NCI-H82 (cell line): ENCODE data around the gene CNST.
"Not testable (repeated sequence)": the region's sequence is repeated elsewhere in the genome, so short reads cannot be mapped to it uniquely, and the experiment has no call there.

Experiments used
- DNase-seq: peaks from one replicate; lab custom pipeline; 2025; lab: John Stamatoyannopoulos, UW

The CNST gene

DNA sequence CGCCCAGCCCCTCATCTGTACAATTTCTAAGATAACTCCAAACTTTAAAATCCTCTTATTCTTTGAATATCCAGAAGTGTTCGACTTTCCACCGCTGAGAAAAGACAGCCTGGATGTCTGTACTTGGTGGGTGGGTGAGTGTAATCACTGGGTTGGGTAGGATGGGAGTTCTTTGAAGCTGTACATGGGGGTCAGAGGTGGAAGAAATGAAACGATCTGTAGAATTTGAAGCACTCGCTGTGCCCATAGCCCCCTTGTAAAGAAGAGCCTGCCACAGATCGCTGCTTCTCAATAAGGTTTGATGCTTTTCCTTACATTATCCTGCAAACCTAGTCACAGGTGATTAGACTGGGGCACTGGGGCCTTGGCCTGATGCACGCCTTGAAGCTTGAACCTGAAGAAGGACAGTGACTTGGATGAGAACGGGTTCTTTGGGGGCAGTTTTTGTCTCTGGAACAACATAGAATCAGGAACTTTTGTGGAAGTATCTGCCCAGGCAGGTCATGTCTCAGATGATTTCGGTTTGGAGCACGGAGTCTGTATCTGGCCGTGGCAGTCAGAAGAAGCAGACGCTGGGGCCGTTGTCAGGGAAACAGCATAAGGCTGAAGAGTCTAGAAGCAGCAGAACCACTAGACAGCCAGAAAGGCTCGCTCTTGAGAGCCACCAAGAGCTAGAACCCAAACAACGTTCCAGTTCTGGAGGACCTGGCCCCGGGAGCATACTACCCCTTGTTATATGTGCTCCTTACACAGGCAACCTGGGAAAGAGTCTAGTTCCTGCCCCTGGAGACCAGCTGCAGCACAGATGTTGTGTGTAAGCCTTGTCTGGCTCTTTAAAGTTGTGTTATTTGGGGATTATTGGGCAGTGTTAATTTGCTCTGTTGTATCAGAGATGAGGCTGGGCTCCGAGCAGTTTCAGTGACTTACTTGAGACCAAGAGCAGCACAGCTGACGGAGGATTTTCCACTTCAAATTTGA lies 112.8 kb downstream of the CNST start:
- DNase-seq: peak; percentile 31

DNA sequence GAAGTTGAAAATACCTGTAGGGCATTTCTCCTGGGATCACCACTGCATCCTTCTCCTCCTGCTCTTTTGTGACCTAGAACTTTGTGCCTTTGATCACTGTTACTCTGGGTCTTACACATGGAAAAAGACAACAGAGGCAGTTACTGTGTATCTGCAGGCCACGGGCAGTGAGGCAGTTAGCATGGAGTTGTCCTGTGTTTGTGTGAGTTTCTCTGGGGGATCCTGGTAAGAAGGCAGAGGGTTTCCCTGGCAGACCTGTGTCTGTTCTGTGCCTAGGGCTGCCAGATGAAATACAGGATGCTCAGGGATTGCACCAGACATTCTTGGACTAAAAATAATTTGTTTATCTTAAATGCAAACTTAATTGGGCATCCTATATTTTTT lies 113.5 kb downstream of the CNST start:
- DNase-seq: no peak

DNA sequence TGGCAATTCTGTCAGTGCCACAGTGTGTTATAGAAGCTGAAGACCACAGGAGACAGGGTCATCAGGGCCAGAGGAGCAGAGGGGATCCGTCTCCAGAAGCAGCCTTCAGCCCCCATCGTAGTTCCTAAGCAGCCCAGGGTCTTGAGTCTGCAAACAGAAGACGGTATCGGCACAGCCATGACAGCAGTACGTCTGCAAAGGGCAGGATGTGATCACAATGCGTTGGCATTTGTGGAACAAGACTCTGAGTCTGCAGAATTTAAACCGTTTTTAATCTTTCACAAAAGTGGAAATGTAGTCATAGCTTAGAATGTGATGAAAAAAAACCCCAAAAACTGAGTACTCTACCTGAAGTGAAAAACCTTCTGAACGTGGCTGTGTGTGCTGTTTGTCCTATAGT lies 113.9 kb downstream of the CNST start:
- DNase-seq: peak; percentile 32

DNA sequence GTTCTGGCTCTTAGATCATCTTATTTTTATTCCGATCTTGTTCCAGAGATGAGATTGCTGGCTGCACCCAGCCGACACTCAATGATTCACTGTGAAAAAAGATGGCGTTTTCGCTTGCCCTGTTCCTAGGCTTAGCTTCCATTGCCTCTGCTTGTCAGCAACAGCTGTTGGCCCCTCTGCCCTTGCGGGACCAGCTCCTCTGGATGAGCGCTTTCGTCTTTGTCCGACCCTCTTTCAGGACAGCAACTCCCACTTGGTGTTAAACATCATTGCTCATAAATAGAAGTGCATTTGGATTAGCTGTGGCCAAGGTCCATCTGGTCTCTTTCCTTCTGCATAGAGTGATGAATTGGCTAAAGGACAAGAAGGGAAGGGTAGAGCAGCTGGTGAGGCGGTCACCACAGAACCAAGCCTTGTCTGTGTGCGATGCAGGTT lies 114.5 kb downstream of the CNST start:
- DNase-seq: peak; percentile 93

DNA sequence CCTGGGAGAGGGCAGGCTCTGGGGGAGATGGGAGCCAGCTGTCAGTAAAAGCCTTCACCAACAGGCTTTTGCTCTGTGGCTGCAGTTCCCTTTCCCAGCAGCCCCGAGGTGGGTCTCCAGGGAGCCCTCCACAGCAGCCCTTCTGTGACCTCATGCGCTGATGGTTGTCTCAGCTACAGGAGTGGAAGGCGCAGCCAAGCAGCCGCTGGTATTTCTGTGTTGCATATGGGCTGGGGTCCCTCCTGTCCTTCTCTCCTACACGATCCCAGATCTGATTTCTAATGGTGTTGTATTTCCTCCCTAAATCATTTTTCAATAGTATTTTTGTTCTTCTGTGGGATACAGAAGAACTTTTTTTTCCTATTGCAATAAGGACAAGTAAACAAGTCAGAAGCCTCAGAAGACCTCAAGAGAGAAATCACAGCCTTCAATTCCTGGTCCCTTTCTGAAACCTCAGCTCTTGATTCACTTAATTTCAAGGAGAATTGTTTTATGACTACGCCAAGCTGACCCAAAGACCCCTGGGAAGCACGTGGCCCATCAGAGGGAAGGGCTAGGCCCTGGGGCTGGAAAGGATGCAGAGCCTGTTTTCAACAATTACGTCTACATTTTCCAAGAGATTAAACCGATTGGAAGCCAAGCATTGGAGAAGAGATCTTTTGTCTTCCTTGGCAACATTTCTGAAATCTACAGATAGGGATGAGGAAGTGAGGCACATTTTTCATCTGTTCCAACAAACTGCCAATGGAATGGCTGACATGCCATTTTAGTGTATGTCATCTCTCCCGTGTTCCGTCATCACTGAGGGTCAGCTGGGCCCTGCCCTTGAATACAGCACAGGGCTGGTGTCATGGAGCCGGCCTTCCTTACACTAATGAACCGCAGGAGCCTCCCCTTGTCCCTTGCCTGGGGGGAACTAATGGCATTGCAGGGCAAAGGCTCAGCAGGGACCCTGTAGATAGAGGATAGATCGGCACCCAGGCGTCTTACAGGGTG lies 115.9 kb downstream of the CNST start:
- peak; percentile 85 for DNase-seq

DNA sequence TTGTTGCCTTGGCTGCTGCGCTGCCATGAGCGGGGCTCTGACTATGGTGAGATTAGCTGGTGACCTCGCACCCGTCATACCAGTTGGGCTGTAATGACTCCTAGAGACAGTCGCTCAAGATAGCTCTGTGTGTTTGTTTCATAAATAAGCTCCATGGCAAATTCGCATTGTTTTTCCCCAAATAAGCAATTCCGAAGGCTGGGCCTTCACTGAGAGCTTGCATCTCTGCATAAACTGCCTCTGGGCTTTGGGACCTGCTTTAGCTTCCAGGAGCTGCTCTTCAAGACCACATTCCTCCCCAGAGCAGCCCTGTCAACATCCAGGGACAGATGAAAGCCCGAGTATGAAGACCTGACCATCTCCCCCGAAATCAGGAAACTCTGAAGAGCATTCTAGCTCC lies 117.3 kb downstream of the CNST start:
- DNase-seq: no peak

DNA sequence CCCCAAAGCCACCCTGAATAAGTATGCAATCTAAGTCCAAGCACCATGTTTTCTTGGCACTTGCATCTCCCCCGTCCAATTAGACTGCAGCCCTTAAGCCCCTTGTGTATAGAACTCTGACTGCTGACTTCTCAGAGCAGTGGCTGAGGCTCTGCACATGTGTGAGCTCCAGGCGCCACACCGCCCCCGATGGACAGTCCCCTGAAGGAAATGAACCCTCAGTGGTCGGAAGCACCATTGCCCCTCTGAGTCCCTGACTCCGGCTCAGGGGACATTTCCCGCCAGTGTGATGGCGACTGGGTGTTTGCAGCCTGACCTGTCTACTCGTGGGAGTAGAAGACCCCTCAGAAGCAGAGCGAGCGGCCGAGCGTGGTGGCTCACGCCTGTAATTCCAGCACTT lies 120.7 kb downstream of the CNST start:
- DNase-seq: peak; percentile 57

DNA sequence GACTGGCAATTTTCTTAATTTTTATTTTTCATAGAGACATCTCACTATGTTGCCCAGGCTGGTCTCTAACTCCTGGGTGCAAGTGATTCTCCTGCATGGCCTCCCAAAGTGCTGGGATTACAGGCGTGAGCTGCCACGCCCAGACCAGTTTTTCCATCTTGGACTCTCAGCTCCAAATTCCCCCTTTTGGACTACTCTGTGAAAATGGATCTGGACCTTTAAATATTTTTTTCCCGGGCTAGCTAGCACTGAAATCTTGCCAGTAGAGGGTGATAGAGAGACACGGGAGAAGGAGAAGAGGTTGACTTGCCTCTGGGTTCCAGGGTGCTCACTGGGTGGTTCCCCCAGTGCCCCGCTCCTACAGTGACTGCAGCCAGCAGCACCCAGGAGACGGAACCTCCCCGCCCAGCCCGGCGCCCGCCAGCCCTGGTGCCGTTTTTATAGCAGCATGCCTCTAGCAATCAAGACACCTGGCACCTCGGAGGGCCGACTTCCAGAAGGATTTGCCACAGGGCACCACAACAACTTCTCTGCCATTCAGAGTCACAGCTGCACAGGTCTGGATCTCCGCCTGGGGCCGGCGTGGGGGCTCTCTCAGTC lies 123.3 kb downstream of the CNST start:
- DNase-seq: peak; percentile 91

DNA sequence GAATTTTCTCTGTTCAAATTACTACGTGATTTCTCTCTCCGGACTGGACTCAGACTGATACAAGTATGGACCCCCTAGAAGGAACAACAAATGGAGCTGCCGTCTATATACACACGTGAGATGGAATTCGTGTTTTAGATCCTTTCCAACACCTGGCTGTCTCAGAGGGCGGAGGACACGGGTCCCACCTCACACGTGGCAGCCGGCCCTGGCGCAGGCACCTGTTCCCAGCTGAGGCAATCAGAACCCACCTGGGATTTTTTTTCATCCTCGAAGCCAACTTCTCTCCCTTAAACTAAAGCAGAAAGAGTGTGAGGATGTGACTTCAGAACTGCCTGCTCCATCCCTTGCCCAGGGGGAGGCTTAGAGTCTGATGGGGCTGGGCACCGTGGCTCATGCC lies 123.8 kb downstream of the CNST start:
- DNase-seq: no peak

DNA sequence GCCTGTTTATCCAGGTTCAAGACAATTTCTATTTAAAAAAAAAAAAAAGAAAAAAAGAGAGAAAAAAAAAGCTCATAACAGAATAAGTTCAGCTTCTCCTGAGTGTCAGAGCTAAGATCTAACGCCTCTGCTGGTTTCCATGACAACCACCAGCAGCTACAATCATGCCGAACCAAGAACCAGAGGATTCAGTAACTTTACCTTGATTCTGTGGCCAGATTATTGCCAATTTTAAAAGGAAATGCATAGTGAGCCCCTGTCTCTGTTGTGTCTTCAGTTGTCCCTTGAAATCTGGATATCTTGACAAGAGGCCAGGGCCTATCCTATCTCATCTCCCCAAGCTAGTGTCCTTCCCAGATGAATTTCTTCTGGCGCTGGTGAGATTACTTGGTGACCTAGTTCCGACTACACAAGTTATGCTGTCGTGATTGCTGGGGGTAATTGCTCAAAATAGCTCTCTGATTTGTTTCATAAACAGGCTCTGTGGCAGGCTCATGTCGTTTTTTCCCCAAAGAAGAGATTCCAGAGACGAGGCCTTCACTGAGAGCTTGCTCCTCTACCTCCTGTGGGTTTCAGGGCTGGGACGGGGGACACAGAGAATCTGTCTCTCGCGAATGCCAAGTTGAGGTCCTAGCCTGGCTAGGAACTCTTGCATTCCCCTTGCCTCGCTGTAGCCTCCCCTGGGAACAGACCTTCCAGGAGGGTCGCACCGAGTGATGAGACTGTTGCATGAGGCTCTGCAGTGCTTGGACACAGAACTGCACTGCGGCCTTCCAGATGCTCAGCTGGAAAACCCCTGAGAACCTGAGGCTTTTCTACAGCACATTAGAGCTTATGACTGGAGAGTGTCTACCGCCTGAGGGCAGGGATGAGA lies 125.6 kb downstream of the CNST start:
- no peak for DNase-seq

DNA sequence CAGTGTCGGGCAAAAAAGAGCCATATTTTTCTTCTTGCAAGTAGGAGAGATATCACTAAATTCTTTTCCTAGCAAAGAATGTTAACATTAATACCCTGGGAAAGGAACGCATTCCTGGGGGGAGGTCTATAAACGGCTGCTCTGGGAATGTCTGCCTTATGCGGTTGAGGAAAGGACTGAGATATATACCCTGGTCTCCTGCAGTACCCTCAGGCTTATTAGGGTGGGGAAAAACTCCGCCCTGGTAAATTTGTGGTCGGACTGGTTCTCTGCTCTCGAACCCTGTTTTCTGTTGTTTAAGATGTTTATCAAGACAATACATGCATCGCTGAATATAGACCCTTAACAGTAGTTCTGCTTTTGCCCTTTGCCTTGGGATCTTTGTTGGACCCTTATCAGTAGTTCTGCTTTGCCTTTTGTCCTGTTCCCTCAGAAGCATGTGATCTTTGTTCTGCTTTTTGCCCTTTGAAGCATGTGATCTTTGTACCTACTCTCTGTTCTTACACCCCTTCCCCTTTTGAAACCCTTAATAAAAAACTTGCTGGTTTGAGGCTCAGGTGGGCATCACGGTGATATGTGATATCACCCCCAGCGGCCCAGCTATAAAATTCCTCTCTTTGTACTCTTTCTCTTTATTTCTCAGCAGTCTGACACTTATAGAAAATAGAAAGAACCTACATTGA lies 128.1 kb downstream of the CNST start:
- DNase-seq: not testable (repeated sequence)

DNA sequence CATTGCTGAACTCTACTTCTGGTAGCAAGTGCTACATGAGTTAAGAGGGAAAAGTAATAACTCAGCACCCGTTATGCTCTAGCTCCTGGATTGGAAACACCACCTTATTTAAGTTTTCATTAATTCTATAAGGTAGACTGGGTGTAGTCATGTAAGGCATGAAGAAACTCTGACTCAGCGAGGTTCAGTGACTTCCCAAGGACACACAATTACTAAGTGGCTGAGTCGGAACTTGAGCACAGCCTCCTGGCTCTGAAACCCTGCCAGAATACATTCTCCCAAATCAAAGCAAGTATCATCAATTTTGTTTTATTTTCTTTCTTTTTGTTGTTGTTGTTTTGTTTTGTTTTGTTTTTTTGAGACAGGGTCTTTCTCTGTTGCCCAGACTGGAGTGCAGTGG lies 128.9 kb downstream of the CNST start:
- DNase-seq: no peak

DNA sequence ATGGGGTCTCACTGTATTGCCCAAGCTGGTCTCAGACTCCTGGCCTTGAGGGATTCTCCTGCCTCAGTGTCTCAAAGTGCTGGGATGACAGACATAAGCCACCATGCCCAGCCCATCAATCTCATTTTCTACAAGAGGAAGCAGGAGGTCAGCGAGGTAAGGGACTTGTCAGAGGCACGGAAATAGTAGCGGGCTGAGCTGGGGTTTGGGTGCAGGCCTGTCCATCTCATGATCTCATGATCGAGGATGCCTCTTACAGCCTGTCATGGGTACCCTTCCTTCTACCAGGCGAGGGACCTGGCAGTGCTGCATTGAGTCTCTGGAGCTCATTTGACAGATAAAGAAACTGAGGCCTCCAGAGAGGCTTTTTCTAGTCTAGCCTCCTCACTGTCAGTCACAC lies 129.4 kb downstream of the CNST start:
- no peak for DNase-seq

DNA sequence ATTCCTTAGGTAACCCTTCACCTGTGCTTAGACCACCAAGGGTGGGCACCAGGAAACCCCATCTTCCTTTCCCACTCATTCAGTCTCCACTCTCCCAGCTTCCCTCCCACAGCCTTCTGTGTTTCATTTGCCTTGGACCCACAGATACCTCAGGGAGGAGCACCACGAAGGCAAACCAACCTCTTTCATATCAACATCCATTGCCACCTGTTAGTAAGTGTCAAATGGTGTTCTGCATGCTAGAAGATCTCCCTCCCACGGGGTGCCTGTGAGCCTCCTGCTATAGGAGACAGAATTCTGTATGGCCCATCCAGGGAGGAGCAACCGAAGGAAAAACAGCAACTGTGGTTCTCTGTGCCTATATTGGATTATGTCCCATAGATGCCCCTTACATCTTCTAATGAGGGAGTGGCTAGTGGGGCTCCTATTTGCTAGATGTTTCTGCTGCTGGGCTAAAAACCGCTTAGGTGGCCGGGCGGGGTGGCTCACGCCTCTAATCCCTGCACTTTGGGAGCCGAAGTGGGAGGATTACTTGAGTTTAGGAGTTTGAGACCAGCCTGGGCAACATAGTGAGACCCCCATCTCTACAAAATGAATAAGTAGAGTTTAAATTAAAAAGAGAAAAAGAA lies 132.3 kb downstream of the CNST start:
- DNase-seq: peak; percentile 73

DNA sequence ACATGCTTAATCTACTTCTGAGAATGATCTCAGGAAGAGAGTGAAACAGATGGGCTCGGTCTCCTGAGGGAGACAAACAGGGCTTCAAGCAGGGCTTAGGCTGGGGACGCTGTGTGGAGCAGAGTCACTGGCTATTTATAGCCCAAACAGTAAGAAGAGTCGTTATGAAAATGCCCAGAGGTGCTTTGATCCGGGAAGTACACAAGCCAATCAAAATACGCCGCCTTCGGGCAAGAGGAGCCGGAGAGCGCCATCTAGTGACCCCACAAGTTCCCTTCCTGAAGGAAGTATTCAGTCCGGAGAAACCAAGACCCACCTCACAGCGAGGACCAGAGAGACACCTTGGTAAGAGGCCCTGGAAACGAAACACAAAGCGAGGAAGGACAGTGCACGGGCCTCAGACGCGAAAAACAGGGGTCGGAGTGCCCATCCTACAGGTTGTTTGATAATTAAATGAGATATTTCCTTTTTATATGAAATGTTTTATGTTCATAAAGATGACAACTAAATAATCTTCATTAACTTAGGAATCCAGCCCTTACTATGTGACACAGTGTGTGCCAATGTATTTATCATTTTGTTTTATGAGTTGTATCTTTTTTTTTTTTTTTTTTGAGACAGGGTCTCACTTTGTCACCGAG lies 133.0 kb downstream of the CNST start:
- peak; percentile 96 for DNase-seq

DNA sequence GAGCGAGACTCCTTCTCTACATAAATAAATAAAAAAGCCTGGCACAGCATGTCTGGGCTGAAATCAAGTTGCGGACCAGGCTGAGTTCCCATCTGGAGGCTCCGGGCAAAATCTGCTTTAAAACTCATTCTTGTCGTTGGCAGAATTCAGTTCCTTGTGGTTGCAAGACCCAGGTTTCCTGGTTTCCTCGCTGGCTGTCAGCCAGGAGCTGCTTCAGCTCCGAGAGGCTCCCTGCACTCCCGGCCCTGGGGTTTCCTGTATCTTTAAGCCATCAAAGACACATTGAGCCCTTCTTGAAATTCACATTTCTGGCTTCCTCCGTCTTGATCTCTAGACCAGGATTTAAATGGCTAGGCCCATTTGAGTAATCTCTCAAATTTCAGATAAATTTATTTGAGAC lies 137.3 kb downstream of the CNST start:
- DNase-seq: no peak

DNA sequence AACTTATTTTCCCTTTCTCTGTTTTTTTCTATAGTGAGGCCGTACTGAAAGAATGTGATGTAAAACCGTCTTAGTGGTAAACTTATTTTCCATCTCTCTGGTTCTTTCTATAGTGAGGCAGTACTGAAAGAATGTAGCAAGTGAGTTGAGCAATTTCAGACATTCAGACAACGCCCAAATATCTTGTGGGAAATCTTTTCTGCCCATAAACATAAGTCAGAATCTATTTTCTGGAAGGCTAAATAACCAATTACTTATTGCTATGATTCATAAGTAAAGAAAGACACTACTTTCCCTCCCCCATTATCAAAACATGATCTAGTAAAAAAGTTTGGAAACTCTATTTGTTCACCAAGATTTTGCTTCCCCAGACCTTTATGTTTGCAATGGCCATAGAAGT lies 139.1 kb downstream of the CNST start:
- DNase-seq: no peak

DNA sequence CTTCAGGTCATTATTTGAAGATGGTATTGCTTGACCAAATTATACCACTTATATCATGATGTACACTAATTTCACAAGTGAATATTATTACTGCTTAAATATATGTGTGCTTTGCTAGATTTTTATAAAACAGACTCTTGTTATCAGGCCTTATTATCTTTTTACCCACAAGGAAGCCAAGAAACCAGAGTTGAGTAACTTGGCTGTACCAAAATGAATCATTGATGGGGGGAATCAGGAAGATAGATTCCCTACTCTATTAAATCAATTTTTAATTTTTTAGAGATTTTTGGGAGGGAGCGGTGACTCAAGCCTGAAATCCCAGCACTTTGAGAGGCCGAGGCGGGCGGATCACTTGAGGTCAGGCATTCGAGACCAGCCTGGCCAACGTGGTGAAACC lies 141.9 kb downstream of the CNST start:
- no peak for DNase-seq

DNA sequence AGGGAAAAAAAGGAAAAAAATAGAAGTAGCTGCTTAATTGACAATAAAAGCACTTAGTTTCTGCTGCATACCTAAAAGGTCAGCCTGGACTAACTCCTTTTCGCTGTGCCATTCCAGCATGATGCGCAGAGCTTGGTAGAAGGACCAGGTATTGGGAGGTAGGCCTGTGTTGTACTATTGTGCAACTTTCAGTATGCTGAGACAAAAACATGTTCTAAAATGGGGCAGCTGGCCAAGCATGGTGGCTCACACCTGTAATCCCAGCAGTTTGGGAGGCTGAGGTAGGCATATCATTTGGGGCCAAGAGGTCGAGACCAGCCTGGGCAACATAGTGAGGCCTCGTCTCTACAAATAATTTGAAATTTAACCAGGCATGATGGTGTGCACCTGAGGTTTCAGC lies 142.9 kb downstream of the CNST start:
- DNase-seq: no peak

DNA sequence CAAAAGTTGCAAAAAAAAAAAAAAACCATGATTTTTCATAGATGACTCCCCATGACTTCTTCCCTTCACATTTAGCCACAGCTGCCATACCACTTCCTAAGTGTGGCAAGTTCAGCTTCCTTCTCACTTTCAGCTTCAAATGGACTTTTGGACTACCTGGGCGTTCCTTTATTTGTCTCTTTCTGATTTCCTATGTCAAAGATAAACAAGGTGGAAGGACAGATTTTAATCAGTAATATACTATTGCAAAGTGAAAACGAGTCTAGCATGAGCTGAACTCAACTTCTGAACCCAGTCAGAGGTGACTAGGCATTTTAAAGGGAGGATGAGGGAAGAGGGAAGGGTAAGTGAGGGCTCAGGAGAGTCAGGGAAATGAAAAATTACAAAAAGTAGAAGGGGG lies 143.6 kb downstream of the CNST start:
- DNase-seq: no peak
